ENCODE results near the gene SPZ1.

DNA sequence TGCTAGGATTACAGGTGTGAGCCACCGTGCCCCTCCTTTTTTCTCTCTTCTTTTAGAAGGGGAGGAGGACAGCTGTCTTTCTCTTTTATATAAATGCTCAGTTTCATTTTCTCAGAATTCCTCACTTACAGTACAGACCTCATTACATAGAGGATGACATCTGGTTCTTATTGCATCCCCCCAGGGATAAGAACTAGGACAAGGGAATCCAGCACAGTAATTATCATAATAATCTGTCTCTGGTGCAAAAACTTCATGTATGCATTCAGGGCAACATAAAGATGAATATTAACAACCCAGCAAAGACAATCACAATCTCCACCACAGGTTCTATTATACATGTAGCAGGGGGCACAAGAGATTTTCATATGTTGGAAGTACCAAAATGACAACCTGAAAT is 5.1 kb downstream of the SPZ1 start:
- TF ChIP-seq, protein P1, sequence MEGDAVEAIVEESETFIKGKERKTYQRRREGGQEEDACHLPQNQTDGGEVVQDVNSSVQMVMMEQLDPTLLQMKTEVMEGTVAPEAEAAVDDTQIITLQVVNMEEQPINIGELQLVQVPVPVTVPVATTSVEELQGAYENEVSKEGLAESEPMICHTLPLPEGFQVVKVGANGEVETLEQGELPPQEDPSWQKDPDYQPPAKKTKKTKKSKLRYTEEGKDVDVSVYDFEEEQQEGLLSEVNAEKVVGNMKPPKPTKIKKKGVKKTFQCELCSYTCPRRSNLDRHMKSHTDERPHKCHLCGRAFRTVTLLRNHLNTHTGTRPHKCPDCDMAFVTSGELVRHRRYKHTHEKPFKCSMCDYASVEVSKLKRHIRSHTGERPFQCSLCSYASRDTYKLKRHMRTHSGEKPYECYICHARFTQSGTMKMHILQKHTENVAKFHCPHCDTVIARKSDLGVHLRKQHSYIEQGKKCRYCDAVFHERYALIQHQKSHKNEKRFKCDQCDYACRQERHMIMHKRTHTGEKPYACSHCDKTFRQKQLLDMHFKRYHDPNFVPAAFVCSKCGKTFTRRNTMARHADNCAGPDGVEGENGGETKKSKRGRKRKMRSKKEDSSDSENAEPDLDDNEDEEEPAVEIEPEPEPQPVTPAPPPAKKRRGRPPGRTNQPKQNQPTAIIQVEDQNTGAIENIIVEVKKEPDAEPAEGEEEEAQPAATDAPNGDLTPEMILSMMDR (IDR thresholded peaks at IDR 0.05), result no peak
- no peak for TF ChIP-seq POLR2AphosphoS5 (IDR thresholded peaks at IDR 0.05; ENCODE audit: insufficient read depth in 1 of 2, low read depth in 1 of 2)

Data from vagina (tissue), 2 donors.